ENCODE results near the gene PRKCQ. TPM values are rescaled to one million over a fixed set of nuclear protein-coding genes. Genes with fewer than 3 reads are reported as not detected.

The PRKCQ gene
- total and polyA plus RNA-seq, 2 of the 8 experiments (the other 6 are each of a cell fraction or from before 2014, with no cell fraction given) = 9.1 to 22.6 TPM

DNA sequence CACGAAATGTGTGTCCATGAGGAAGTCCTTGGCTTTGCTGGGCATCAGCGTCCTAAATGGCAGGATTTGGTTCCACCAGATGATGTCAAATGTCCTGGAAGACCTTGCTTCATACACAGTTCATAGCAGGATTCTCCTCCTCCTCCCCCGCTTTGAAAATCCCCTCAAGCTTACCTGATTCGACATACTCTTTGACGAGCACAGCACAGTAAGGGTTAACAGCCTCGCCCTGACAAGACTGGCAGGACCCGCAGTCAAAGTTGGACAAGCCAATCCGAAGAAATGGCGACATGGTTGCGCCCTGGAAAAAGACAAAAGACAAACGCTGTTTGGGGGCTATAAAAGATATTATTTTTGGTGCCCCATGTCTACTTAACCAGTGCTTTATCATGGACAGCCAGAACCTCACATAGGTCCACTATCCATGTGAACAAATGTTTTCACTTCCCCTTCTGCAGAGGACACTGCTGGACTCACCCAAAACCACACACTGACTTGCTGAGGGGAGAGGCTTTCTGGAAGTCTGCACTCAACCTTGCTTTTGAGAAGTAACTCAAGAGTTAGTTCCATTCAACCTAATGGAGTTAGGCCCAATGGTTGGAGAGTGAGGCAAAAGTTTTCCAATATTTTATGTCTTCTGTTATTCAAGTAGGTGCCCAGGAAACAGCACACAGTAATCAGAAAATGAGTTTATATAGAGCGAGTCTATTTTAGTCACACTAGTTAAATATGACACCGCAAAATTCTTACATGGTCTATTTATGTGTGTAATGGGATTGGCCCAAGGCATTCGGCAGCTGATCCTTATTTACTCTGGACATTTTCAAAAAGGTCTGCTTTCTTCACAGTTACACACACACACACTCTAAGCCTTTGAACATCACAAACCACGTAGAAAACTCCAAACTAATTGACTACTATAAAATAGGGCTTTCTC is 65.0 kb downstream of the PRKCQ start (continued):
- TF ChIP-seq CHD7 (IDR thresholded peaks at IDR 0.05; ENCODE audit: insufficient replicate concordance, low read length) = no peak
- TF ChIP-seq TAF1 (IDR thresholded peaks at IDR 0.05; ENCODE audit: low read depth, low read length) = no peak
- no peak for TF ChIP-seq HDAC2 (IDR thresholded peaks at IDR 0.05; ENCODE audit: borderline replicate concordance in 1 of 2, low read depth in 2 of 2, low read length in 2 of 2)
- TF ChIP-seq EGR1 (IDR thresholded peaks at IDR 0.05; ENCODE audit: borderline replicate concordance, low read depth, low read length) = no peak
- TF ChIP-seq GTF2F1 (IDR thresholded peaks at IDR 0.05; ENCODE audit: borderline replicate concordance, low read depth, low read length) = no peak
- TF ChIP-seq SP2 (IDR thresholded peaks at IDR 0.05; ENCODE audit: low read length) = no peak
- no peak for TF ChIP-seq SP1 (IDR thresholded peaks at IDR 0.05; ENCODE audit: low read depth, low read length)
- no peak for TF ChIP-seq RAD21 (IDR thresholded peaks at IDR 0.05 in 1 of 2, conservative IDR thresholded peaks at IDR 0.05 in 1 of 2; ENCODE audit: low read depth in 2 of 2, low read length in 2 of 2)
